HepG2 (cell line): ENCODE results near the gene GMNN. TPM values are rescaled to one million over a fixed set of nuclear protein-coding genes. Genes with fewer than 3 reads are reported as not detected.

ENCODE experiments used
- AGO1 ChIP-seq: fragments of 200-400 bp; formaldehyde crosslinking; IDR thresholded peaks from 2 replicates; pipeline ENCODE4 v1.6.1; 2017; ENCODE audit warnings: mild to moderate bottlenecking, low read depth, low read length, moderate library complexity; ENCODE audit not compliant: poor library complexity, severe bottlenecking
- ARNTL ChIP-seq: sonication (generic); formaldehyde crosslinking; IDR thresholded peaks from 2 replicates; pipeline ENCODE4 v1.4.0; 2020; ENCODE audit warnings: mild to moderate bottlenecking, missing genetic modification reagents
- KLF9 ChIP-seq: IDR thresholded peaks from 2 replicates; pipeline ENCODE4 v1.6.1; 2016; ENCODE audit warnings: low read depth
- MTA3 ChIP-seq: sonication (generic); formaldehyde crosslinking; IDR thresholded peaks from 2 replicates; pipeline ENCODE4 v1.4.0; 2020; ENCODE audit warnings: missing genetic modification reagents
- STAG1 ChIP-seq: sonication (generic); formaldehyde crosslinking; IDR thresholded peaks from 2 replicates; pipeline ENCODE4 v1.4.0; 2020; ENCODE audit warnings: missing genetic modification reagents
- TBP ChIP-seq: sonication (generic); formaldehyde crosslinking; IDR thresholded peaks from 2 replicates; pipeline ENCODE4 v1.5.0; 2020; ENCODE audit warnings: missing genetic modification reagents
- TCF7L2 ChIP-seq: IDR thresholded peaks from 2 replicates; pipeline ENCODE4 v1.6.1; 2011; ENCODE audit warnings: mild to moderate bottlenecking, low read depth, low read length, moderate library complexity
- ZFP90 ChIP-seq: sonication (generic); formaldehyde crosslinking; IDR thresholded peaks from 2 replicates; pipeline ENCODE4 v1.8.0; 2022; ENCODE audit warnings: missing genetic modification reagents, mild to moderate bottlenecking, inconsistent platforms, borderline replicate concordance
- ZNF292 ChIP-seq: sonication (generic); formaldehyde crosslinking; IDR thresholded peaks from 2 replicates; pipeline ENCODE4 v1.8.1; 2022; ENCODE audit warnings: mild to moderate bottlenecking, low read depth, missing genetic modification reagents, borderline replicate concordance
- ZNF367 ChIP-seq: sonication (generic); formaldehyde crosslinking; IDR thresholded peaks from 2 replicates; pipeline ENCODE4 v1.4.0; 2020; ENCODE audit warnings: missing genetic modification reagents, borderline replicate concordance
- ZNF432 ChIP-seq: sonication (generic); formaldehyde crosslinking; IDR thresholded peaks from 2 replicates; pipeline ENCODE4 v1.5.0; 2020; ENCODE audit warnings: missing genetic modification reagents, mild to moderate bottlenecking, borderline replicate concordance
- ZNF562 ChIP-seq: sonication (generic); formaldehyde crosslinking; IDR thresholded peaks from 2 replicates; pipeline ENCODE4 v1.8.0; 2022; ENCODE audit warnings: missing genetic modification reagents, borderline replicate concordance
- ZNF709 ChIP-seq: sonication (generic); formaldehyde crosslinking; IDR thresholded peaks from 2 replicates; pipeline ENCODE4 v1.5.0; 2020; ENCODE audit warnings: mild to moderate bottlenecking, missing genetic modification reagents
- ZNF788 ChIP-seq: sonication (generic); formaldehyde crosslinking; IDR thresholded peaks from 2 replicates; pipeline ENCODE4 v1.5.0; 2020; ENCODE audit warnings: mild to moderate bottlenecking, missing genetic modification reagents, borderline replicate concordance
- polyA plus RNA-seq, 8 experiments: library from polyadenylated mRNA; depleted of rRNA in 3 of 8; stranded (reverse) in 7 of 8; unstranded in 1 of 8; fragments of >200 nt; fragmentation: Illumina TruSeq in 4 of 8; extraction: Trizol in 4 of 8; gene quantifications; 2 replicates each; pipeline versions ENCODE4 v1.2.1 to v1.2.3, GENCODE V29; 2011 to 2016; ENCODE audit warnings: low read depth in 4 of 8, missing spikeins in 1 of 8, mixed read lengths in 1 of 8; ENCODE audit not compliant: insufficient read depth in 1 of 8
- total RNA-seq, 5 experiments: library from RNA; depleted of rRNA; stranded (reverse); fragments of >200 nt; fragmentation: Illumina TruSeq; extraction: Trizol; gene quantifications; 2 replicates each; pipeline ENCODE4 v1.2.3, GENCODE V29; 2016; ENCODE audit warnings: low read depth in 1 of 5
- TF ChIP-seq, protein P1 (sequence below): fragments of 450-650 bp; IDR thresholded peaks from 2 replicates; pipeline ENCODE4 v1.6.1; 2017; ENCODE audit warnings: mild to moderate bottlenecking
- TF ChIP-seq, protein P2 (sequence below): sonication (generic); formaldehyde crosslinking; IDR thresholded peaks from 2 replicates; pipeline ENCODE4 v1.4.0; 2020; ENCODE audit warnings: missing genetic modification reagents
- TF ChIP-seq, protein P3 (sequence below): IDR thresholded peaks from 2 replicates; pipeline ENCODE4 v1.6.1; 2012; ENCODE audit warnings: inconsistent platforms
- TF ChIP-seq, protein P4 (sequence below): sonication (generic); formaldehyde crosslinking; IDR thresholded peaks from 2 replicates; pipeline ENCODE4 v1.4.0; 2020; ENCODE audit warnings: missing genetic modification reagents
- TF ChIP-seq, protein P5 (sequence below): sonication (generic); formaldehyde crosslinking; IDR thresholded peaks from 2 replicates; pipeline ENCODE4 v1.5.0; 2020; ENCODE audit warnings: missing genetic modification reagents
- TF ChIP-seq, protein P6 (sequence below): sonication (generic); formaldehyde crosslinking; IDR thresholded peaks from 2 replicates; pipeline ENCODE4 v1.8.0; 2022; ENCODE audit warnings: mild to moderate bottlenecking, missing genetic modification reagents

Gene GMNN
- total and polyA plus RNA-seq, 2 of the 13 experiments (the other 11 are each of a cell fraction or from before 2014, with no cell fraction given): 61.8 to 154 TPM

DNA sequence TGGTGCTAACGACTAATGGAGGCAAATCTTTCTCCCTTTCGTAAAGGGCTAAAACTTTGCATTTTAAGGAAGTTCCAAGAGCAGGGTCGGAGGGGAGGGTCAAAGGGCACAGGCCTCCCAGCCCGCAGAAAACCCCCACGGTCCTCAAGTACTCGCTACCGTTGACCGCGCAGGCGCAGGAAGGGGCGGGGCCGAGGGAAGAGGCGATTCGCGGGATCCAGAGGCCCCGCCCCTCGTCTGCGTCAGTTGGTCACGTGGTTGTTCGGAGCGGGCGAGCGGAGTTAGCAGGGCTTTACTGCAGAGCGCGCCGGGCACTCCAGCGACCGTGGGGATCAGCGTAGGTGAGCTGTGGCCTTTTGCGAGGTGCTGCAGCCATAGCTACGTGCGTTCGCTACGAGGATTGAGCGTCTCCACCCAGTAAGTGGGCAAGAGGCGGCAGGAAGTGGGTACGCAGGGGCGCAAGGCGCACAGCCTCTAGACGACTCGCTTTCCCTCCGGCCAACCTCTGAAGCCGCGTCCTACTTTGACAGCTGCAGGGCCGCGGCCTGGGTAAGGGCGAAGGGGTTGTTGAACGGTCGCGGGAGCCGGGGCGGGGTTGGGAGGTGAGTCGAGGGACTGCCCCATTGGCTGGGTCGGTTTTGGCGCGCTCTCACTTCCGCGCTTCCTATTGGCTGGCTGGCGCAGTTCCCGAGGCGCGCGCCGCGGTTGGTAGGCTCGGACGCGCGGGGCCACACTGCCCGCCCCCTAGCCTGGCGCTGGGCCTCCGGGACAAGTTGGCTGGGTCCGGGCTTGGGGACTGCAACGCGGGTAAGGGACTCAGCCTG lies at the start of gene GMNN (continued):
- TF ChIP-seq, protein P1, sequence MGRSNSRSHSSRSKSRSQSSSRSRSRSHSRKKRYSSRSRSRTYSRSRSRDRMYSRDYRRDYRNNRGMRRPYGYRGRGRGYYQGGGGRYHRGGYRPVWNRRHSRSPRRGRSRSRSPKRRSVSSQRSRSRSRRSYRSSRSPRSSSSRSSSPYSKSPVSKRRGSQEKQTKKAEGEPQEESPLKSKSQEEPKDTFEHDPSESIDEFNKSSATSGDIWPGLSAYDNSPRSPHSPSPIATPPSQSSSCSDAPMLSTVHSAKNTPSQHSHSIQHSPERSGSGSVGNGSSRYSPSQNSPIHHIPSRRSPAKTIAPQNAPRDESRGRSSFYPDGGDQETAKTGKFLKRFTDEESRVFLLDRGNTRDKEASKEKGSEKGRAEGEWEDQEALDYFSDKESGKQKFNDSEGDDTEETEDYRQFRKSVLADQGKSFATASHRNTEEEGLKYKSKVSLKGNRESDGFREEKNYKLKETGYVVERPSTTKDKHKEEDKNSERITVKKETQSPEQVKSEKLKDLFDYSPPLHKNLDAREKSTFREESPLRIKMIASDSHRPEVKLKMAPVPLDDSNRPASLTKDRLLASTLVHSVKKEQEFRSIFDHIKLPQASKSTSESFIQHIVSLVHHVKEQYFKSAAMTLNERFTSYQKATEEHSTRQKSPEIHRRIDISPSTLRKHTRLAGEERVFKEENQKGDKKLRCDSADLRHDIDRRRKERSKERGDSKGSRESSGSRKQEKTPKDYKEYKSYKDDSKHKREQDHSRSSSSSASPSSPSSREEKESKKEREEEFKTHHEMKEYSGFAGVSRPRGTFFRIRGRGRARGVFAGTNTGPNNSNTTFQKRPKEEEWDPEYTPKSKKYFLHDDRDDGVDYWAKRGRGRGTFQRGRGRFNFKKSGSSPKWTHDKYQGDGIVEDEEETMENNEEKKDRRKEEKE: no peak
- TF ChIP-seq STAG1 (CRISPR knock-in tag): no peak
- TF ChIP-seq ZNF292 (CRISPR knock-in tag): 0 out of 2 replicates have a peak, but pooled peaks have one; percentile 84
- TF ChIP-seq TCF7L2: no peak
- no peak for TF ChIP-seq ZNF562 (CRISPR knock-in tag)
- TF ChIP-seq, protein P2, sequence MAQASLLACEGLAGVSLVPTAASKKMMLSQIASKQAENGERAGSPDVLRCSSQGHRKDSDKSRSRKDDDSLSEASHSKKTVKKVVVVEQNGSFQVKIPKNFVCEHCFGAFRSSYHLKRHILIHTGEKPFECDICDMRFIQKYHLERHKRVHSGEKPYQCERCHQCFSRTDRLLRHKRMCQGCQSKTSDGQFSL (CRISPR knock-in tag): peak; percentile 21
- no peak for TF ChIP-seq ZNF432 (CRISPR knock-in tag)
- TF ChIP-seq ARNTL (CRISPR knock-in tag): peak; percentile 95
- TF ChIP-seq, protein P3, sequence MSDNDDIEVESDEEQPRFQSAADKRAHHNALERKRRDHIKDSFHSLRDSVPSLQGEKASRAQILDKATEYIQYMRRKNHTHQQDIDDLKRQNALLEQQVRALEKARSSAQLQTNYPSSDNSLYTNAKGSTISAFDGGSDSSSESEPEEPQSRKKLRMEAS: peak; percentile 90
- TF ChIP-seq ZFP90 (CRISPR knock-in tag): peak; percentile 94
- TF ChIP-seq ZNF709 (CRISPR knock-in tag): peak; percentile 95; the same call in 1 of the 2 replicates
- no peak for TF ChIP-seq TBP (CRISPR knock-in tag)
- TF ChIP-seq, protein P4, sequence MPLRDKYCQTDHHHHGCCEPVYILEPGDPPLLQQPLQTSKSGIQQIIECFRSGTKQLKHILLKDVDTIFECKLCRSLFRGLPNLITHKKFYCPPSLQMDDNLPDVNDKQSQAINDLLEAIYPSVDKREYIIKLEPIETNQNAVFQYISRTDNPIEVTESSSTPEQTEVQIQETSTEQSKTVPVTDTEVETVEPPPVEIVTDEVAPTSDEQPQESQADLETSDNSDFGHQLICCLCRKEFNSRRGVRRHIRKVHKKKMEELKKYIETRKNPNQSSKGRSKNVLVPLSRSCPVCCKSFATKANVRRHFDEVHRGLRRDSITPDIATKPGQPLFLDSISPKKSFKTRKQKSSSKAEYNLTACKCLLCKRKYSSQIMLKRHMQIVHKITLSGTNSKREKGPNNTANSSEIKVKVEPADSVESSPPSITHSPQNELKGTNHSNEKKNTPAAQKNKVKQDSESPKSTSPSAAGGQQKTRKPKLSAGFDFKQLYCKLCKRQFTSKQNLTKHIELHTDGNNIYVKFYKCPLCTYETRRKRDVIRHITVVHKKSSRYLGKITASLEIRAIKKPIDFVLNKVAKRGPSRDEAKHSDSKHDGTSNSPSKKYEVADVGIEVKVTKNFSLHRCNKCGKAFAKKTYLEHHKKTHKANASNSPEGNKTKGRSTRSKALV (CRISPR knock-in tag): peak; percentile 35
- TF ChIP-seq, protein P5, sequence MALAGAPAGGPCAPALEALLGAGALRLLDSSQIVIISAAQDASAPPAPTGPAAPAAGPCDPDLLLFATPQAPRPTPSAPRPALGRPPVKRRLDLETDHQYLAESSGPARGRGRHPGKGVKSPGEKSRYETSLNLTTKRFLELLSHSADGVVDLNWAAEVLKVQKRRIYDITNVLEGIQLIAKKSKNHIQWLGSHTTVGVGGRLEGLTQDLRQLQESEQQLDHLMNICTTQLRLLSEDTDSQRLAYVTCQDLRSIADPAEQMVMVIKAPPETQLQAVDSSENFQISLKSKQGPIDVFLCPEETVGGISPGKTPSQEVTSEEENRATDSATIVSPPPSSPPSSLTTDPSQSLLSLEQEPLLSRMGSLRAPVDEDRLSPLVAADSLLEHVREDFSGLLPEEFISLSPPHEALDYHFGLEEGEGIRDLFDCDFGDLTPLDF (CRISPR knock-in tag): peak; percentile 100
- TF ChIP-seq, protein P6, sequence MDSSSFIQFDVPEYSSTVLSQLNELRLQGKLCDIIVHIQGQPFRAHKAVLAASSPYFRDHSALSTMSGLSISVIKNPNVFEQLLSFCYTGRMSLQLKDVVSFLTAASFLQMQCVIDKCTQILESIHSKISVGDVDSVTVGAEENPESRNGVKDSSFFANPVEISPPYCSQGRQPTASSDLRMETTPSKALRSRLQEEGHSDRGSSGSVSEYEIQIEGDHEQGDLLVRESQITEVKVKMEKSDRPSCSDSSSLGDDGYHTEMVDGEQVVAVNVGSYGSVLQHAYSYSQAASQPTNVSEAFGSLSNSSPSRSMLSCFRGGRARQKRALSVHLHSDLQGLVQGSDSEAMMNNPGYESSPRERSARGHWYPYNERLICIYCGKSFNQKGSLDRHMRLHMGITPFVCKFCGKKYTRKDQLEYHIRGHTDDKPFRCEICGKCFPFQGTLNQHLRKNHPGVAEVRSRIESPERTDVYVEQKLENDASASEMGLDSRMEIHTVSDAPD (CRISPR knock-in tag): peak; percentile 19; the same call in 1 of the 2 replicates
- peak; percentile 85 for TF ChIP-seq AGO1
- TF ChIP-seq ZNF788: peak; percentile 99
- no peak; the same call in 1 of the 2 replicates for TF ChIP-seq ZNF367
- TF ChIP-seq MTA3 (CRISPR knock-in tag): no peak
- TF ChIP-seq KLF9: no peak; the same call in 1 of the 2 replicates
